IPS-NIHi11 (cell line): ENCODE results near the gene DDX11.
"Not testable (repeated sequence)": the region's sequence is repeated elsewhere in the genome, so short reads cannot be mapped to it uniquely, and the experiment has no call there.

Source experiments
- DNase-seq: peaks from one replicate; pipeline ENCODE4 v3.0.0; 2012; ENCODE audit warnings: mixed read lengths, low spot score

The DDX11 gene

DNA sequence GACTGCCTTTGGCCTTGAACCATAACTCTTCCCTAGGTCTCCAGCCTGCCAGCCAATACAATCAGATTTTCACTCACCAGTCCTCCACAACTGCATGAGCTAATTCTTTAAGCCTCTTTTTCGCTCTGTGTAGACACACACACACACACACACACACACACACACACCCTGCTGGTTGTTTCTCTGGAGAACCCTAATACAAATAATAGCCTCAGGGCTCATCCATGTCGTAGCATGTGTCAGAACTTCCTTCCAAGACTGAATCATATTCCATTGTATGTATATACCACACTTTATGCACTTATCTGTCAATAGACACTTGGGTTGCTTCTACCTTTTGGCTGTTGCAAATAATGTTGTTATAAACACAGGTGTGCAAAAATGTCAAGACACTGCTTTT, 6.0 kb upstream of the DDX11 start:
- DNase-seq, result not testable (repeated sequence)

DNA sequence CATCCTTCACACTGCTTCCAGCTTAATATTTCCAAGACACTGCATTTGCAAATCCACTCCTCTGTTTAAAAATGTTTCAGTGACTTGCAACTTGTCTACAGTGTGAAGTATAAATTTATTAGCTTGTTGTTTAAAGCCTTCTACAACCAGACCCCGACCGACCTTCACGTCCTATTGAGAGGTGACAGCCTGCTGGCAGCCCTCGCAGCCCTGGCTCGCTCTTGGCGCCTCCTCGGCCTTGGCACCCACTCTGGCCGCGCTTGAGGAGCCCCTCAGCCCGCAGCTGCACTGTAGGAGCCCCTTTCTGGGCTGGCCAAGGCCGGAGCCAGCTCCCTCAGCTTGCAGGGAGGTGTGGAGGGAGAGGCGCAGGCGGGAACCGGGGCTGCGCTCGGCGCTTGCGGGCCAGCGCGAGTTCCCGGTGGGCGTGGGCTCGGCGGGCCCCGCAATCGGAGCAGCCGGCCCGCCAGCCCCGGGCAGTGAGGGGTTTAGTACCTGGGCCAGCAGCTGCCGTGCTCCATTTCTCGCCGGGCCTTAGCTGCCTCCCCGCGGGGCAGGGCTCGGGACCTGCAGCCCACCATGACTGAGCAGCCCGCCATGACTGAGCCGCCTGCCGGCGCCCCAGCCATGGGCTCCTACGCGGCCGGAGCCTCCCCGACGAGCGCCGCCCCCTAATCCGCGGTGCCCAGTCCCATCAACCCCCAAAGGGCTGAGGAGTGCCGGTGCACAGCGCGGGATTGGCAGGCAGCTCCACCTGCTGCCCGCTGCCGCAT, 2.5 kb upstream of the DDX11 start:
- not testable (repeated sequence) for DNase-seq

DNA sequence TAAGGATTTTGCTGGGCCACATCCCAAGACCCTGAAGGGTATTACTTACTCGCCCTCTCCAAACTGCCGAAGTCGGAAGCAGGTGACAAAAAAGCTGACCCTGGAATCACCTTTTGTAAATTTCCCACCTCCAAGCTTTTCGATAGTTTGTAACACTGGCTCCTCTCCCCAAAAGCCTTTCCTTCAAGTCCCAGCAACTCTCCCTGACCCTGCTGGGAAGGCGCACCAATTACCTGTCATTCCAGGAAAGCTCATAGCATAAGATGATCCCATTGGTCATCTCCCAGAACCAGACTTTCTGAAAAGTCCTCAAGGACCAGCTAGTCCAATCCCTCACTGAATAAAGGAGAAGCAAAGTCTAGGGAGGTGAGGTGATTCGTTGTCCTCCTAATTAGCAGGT, 698 bp upstream of the DDX11 start:
- DNase-seq, result not testable (repeated sequence)

DNA sequence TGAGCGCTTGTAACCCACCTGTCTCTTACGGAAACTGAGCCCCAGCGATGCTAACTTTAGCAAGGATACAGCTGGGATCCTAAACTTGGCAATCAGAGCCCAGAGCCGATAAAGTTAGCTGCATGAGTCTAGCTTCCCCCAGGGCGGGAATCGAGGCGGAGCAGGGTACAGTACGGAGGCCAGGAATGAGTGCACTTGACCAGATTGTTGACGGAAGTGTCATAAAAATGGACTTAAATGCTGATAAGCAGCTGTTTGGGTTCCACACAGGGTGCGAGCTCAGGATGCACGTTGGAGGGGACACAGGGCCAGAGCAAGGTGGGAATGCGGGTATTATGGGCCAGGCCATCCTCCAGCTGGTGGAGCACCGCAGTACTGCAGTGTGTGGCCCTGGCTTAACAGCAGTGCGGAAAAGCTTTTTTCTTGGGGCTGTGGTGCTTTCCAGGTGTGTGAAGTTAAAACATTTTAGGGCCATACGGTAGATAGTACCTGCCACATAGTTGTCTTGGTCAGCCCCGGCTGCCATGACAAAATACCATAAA, 744 bp downstream of the DDX11 start:
- DNase-seq, result not testable (repeated sequence)

DNA sequence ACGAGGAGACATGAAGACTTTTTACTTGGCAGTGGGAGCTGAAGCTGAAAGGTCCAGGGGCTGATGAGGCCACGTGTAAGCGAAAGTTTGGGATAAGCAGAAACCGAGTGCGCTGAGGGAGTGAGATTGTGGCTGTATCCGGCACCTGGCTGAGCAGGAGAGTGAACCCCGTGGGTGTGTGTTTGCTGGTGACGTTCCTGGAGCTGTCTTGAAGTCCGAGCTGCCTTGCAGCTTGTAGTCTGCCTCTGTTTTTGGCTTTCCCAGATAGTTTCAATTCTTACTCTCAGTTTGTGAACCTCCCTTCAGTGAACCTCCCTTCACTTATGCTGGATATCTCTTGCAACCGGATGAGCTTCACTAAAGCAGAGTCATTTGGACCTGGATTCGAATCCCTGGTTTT, 2.5 kb downstream of the DDX11 start:
- DNase-seq, result not testable (repeated sequence)

DNA sequence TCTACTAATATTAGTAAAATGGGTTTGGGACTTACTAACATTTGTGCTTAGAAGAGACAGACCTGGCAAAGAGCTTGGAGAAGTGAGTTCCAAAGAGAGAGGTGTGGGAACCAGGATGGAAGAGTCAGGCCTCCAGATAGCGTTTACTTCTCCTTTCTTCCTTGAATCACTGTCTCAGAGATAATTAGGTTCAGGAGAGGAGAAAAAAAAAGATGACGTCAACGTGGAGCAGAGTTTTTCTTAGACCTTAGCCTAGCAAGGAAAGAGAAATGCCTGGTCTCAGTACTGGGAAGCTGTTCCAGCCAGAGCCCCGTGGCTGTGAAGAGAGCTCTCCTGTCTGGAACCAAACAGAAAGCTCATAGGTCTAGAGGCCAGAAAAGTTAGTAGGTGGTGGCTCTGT, 3.4 kb downstream of the DDX11 start:
- DNase-seq, result not testable (repeated sequence)

DNA sequence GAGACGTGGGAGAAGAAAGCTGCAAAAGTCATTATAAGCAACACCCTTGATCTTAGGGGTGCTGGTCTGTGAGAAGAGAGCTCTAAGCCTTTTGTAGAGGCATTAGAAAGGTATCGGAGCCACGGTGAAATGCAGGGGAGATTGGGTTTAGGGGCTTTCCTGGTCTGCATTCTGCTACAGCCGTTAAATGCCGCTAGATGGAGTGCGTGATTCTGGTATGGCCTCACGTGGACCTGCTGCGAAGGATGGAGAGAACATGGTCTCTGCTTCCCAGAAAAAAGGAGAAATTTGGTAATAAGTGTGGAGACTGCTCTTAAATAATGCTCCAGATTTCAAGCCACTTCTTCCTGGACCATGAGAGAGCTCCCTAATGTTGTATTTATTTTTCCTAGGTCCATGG, 4.3 kb downstream of the DDX11 start:
- DNase-seq, result not testable (repeated sequence)

DNA sequence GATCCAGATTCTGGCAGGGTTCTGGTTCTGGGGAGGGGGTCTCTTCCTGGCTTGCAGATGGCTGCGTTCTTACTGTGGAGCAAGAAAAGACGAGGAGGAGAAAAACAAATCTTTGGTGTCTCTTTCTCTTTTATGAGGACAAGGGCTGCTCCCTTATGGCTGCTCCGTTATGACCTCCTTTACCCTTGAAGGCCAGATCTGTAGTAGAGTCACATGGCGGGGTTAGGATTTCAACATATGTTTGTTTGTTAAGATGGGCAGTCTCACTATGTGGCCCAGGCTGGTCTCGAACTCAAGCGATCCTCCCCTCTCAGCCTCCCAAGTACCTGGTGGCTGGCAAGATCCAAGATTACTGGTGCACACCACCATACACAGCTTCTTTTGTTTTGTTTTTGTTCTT, 5.8 kb downstream of the DDX11 start:
- DNase-seq, result not testable (repeated sequence)

DNA sequence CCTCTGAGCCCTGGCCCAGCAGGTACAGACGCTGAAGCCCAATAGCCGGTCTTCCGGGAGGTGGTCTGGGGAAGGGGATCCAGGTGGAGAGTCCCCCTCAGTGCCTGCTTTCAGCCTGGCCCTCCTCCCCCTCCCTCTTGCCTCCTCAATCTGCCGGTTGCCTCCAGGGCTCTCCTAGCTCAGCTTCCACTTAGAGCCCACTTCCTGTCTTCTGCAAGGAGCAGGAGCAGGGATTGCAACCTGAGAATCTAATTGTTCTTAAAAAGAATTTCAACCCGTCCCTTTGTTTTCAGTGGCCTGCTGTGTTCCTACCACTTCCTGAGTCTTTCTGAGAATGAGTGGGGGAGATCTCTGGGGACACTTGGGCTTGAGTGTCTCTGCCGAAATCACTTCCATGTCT, 6.6 kb downstream of the DDX11 start:
- peak; percentile 45 for DNase-seq

DNA sequence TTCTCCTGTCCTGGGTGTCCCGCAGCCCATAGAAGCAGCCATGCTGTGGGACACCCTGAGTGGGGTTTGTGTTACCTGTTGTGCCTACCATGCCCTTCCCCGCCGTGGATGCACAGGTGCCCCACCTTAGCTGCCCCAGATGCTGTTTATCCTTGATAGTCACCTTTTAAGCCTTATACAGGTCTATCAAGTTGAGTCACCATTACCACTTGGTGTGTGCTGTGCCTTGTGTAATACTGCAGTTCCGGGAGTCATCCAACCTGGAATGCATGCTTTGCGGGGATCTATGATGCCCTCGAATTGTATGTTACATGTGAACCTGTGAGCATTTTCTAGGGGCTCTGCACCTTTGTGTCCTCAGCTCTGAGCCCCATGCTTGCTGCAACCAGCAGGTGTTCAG, 7.6 kb downstream of the DDX11 start:
- not testable (repeated sequence) for DNase-seq

DNA sequence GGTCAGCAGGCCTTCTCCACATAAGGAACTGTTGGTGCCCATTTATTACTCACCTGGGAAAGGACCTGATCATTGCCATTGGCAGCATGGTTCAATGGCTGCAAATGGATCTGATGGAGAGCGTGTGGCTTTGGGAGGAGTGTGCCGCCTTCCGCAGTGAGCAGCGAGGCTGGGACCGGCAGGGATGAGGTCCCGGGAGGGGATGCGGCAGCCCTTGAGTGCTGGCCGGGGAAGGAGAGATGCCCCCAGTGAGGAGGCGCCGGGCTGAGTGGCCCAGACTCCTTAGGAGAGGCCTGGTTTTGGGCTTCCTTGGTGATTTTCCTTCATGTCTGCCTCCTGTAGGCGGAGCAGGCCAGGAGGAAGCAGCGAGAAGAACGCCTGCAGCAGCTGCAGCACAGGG, 10.6 kb downstream of the DDX11 start:
- DNase-seq, result not testable (repeated sequence)

DNA sequence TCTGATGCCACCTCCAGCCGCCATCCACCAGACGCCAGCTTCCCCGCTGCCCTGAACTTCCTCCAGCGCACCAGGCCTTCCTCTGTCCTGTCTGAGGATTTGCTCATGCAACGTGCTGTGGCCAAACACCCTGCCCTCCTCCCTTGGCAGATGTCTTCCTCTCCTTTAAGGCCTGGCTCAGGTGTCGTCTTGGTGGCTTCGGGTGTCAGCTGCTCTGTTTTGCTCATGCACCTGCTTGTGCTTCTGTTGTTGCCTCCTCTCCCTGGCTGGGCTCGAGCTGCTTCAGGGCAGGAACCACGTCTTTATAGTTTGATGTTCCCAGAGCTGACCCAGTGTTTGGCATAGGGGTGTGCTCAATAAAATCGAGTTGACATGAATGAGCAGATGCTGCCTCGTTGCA, 12.4 kb downstream of the DDX11 start:
- not testable (repeated sequence) for DNase-seq

DNA sequence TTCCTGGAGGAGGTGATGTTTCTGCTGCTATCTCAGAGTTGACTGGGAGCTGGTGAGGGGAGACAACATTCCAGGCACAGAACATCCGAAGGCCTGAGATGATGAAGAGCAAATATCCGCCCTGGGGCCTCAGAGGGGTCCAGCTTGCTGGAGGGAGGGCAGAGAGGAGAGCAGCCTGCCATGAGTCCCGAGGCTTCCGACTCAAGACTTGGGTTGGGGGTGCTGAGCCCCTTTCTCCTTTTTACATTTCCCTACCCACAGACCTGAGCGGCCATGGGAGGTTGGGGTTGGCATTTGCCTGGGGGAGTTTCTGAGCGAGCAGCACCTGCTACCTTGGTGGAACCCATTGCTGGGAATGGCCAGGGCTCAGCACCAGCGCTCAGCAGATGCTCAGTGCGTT, 13.8 kb downstream of the DDX11 start:
- not testable (repeated sequence) for DNase-seq

DNA sequence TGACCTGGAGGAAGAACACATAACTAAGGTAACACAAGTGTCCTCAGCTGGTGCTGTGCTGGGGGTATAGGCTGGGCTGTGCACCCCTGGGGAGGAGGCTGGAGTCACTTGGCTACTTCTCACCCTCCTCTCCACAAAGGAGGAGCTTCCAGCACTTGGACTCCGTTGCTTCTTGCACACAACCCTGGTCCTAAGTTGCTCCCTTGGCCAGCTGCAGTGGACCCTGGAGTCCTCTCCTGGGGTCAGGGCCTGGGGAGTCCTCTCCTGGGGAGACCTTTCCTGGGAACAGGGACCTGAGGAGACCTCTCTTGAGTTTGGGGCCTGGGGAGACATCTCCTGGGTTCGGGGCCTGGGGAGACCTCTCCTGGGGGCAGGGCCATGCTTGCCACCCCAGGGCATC, 14.3 kb downstream of the DDX11 start:
- DNase-seq, result not testable (repeated sequence)

DNA sequence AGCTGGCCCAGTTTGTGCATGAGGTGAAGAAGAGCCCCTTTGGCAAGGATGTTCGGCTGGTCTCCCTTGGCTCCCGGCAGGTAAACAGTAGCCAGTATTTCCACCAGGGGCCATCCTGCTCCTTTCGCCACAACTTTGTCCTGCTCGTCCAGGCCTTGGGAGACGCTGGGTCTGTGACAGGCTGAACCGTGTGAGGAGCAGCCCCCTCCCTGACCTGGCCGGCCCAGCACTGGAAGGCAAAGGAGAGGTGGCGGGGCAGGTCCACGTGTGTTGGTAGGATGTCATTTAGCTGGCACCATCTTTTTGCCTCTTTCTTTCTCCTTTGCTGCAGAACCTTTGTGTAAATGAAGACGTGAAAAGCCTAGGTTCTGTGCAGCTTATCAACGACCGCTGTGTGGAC, 15.4 kb downstream of the DDX11 start:
- no peak for DNase-seq

DNA sequence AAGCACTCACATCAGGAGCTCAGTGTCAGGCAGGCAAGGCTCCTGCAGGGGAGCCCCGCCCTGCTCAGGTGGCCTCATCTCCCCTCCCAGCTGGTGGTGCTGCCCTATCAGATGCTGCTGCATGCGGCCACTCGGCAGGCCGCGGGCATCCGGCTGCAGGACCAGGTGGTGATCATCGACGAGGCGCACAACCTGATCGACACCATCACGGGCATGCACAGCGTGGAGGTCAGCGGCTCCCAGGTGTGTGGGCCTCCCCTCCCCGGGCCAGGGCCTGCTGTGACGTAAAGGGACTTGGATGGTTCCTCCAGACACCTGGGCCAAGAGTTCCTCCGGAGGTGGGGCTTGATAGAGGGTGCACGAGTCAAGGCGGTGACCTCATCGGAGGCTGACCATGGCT, 18.0 kb downstream of the DDX11 start:
- DNase-seq, result not testable (repeated sequence)

DNA sequence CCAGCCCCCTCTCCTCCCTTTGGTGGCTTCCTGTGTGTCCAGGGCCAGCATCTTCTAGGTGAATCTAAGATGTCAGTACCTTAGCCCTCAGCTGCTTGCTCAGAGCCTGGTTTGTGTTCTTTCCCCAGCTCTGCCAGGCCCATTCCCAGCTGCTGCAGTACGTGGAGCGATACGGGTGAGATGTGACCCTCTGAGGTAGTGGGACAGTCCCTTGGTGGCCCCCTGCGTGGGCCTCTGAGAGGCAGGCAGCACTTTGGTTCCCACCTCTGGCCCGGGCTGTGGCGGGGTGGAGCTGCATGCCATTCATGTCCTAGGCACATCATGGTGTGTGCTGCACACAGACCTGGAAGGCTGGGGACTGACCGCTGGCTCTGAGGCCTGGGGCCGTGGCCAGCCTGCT, 19.1 kb downstream of the DDX11 start:
- not testable (repeated sequence) for DNase-seq

DNA sequence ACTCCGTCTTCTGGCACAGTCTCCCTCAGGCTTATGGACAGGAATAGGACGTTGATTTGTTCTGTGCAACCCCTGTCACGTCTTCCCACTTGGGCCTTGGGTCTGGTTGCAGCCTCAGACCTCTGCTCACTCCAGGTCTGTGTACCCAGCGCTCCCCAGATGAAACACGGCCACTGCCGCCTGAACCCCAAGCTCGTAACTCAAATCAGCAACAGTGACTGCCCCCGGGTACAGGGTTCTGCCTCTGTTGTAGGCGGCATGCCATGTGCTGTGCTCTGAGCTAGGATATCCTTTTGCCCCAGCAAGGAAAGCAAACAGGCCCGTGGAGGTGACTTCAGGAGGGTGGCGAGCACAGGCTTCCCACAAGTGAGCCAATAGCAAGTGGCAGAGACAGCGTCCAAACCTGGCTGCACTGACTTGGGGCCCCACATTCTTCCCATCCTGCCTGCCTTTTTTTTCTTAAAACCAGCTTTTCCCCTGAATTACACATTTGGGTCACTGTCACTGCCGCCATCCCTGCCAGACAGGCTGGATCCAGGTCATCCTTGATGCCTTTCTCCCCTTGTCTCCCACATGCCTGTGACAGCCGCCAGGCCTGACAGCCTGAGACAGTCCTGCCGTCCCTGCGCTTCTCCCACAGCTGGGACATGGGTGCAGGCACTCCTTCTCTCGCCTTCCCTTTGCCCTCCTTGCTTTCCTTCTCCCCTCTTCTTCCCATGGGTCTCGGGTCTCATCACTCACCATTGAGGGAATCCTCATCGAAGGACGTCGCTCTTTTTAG, 21.6 kb downstream of the DDX11 start:
- not testable (repeated sequence) for DNase-seq

DNA sequence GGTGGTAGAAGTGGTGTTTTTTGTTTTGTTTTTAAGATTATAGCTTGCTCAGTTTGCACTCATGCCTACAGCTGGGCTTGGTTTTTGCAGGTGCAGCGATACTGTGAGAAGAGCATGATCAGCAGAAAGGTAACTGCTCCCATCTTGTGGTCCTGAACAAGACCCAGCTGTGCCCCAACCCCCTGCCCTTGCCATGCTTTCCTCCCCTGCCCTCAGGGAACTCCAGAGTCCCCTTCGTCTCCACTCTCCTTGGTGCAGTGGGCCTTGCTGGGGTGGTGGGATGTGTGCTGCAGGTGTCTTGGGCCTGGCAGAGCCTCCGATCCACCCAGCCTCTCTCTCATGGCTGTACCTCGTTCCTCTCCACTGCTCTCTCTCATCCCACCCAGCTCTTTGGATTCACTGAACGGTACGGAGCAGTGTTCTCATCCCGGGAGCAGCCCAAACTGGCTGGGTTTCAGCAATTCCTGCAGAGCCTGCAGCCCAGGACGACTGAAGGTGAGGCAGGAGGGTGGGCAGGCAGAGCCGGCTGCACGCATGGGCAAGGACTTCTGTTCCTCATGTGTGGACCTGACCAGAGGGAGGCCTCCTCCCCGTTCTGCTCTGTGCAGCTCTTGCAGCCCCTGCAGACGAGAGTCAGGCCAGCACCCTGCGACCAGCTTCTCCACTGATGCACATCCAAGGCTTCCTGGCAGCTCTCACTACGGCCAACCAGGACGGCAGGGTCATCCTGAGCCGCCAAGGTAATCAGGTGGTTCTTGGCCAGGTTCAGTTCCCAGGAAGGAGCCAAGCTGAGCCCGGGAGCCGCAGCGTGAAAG, 22.8 kb downstream of the DDX11 start:
- DNase-seq, result not testable (repeated sequence)

DNA sequence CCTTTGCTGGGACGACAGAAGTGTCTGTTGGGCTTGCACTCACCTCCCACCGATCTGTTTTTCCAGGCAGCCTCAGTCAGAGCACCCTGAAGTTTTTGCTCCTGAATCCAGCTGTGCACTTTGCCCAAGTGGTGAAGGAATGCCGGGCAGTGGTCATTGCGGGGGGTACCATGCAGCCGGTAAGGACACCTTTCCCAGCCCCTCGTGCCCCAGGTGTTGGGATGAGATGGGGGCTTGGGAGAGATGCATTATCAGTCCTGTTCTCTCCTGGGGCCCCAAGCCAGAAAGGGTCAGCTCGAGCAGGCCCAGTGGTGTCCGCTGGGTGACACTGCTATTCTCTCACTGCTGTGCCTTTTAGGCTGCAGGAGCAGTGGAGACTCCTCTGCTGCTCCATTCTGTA, 24.2 kb downstream of the DDX11 start:
- not testable (repeated sequence) for DNase-seq

DNA sequence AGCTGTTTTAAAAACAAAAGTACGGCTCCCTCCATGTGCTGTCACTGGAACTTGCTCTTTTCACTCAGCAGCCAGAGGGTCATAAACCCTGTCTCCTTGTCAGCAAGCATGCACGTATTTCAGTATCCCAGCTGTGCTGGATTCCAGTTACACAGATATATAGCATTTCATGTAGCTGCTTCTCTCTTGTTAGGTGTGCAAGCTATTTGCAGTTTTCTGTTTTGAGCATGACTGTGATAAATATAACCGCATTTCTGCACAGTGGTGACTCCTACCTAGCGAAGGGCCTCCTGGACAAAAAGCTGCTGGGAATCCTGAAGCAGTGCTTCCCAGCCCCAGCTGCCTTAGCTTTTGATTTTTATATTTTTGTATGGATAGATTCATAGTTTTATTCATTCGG, 24.7 kb downstream of the DDX11 start:
- not testable (repeated sequence) for DNase-seq

DNA sequence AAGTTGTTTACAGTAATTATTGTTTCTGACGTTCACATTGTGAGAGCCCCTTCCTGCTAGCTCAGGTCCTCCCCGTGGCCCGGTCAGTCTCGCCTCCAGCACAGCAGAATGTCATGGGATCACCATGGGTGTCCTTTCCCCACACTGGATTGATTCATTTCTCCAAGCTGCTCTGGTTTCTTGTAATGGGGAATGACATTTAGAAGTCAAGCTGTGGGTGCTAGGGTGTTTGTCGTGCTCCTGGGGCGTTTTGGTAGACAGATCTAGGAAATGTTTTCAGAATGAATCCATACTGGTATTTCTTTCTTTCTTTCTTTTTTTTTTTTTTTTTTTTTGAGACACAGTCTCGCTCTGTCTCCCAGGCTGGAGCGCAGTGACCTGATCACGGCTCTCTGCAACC, 25.1 kb downstream of the DDX11 start:
- DNase-seq, result not testable (repeated sequence)
